GM12878 (cell line): ENCODE data around the gene REN. TPM values are rescaled to one million over a fixed set of nuclear protein-coding genes. Genes with fewer than 3 reads are reported as not detected.

Source experiments
- ATAC-seq: fragments of 200-7000 bp; cut with Tn5 transposase; 3 replicates; pipeline ENCODE4 v1.9.1; 2020; ENCODE audit warnings: mild to moderate bottlenecking, moderate library complexity
- BruUV-seq: library from RNA; stranded (reverse); fragments of 400-500 nt; replicated peaks from 2 replicates; lab custom pipeline; 2021; lab: Mats Ljungman, UMichigan
- CTCF ChIA-PET: fragments of 300-600 bp; sonication (Branson Sonifier 250); formaldehyde crosslinking; extraction: SDS; loops from one replicate; lab custom pipeline; 2021; ENCODE audit warnings: inconsistent platforms; lab: Yijun Ruan, JAX
- POLR2A ChIA-PET: fragments of 350-600 bp; formaldehyde crosslinking; extraction: SDS; loops from one replicate; lab custom pipeline; 2021; ENCODE audit warnings: inconsistent platforms; lab: Charles Lee
- RAD21 ChIA-PET: fragments of 300-600 bp; sonication (Branson Sonifier 250); formaldehyde crosslinking; loops from one replicate; lab custom pipeline; 2023; ENCODE audit warnings: antibody characterized with exemption; ENCODE audit not compliant: unreplicated experiment; lab: Charles Lee
- SMC1A ChIA-PET: fragments of 300-600 bp; sonication (Branson Sonifier 250); formaldehyde crosslinking; loops from one replicate; lab custom pipeline; 2023; ENCODE audit not compliant: unreplicated experiment, uncharacterized antibody; lab: Charles Lee
- DNase-seq: peaks from one replicate; pipeline ENCODE4 v3.0.0-alpha.2; 2011; ENCODE audit warnings: low read depth, low spot score
- FAIRE-seq: peaks from 3 replicates; lab custom pipeline; 2011; peaks lifted over from hg19 to GRCh38; lab: Jason Lieb, UNC
- H2AFZ ChIP-seq: 2 replicates; pipeline ENCODE4 v1.6.0; 2011; ENCODE audit warnings: low read depth, low read length, control low read depth; ENCODE audit not compliant: control insufficient read depth
- H3K27ac ChIP-seq: 2 replicates; pipeline ENCODE4 v1.5.1; 2011; ENCODE audit warnings: control low read depth; ENCODE audit not compliant: control insufficient read depth, insufficient read depth
- H3K27me3 ChIP-seq, 2 experiments: replicated peaks in 1 of 2; 2 replicates each; pipeline versions ENCODE4 v1.6.0 to v1.6.1; 2011; ENCODE audit warnings: low read length in 1 of 2; ENCODE audit not compliant: control insufficient read depth in 2 of 2, insufficient read depth in 2 of 2
- H3K36me3 ChIP-seq, 2 experiments: 2 replicates each; pipeline ENCODE4 v1.5.1; 2011; ENCODE audit warnings: low read length in 1 of 2; ENCODE audit not compliant: control insufficient read depth in 2 of 2, insufficient read depth in 2 of 2
- H3K4me1 ChIP-seq: 2 replicates; pipeline ENCODE4 v1.6.1; 2011; ENCODE audit warnings: mild to moderate bottlenecking, low read length, moderate library complexity, mixed read lengths; ENCODE audit not compliant: control insufficient read depth, insufficient read depth
- H3K4me2 ChIP-seq: 2 replicates; pipeline ENCODE4 v1.6.0; 2011; ENCODE audit warnings: control low read depth; ENCODE audit not compliant: control insufficient read depth, insufficient read depth
- H3K4me3 ChIP-seq: fragments of 200-600 bp; sonication (generic); 2 replicates; pipeline ENCODE4 v1.5.1; 2016
- H3K79me2 ChIP-seq: 2 replicates; pipeline ENCODE4 v1.6.0; 2011; ENCODE audit warnings: low read length; ENCODE audit not compliant: control insufficient read depth, insufficient read depth
- H3K9ac ChIP-seq: 2 replicates; pipeline ENCODE4 v1.8.0; 2011; ENCODE audit warnings: low read length, control low read depth, mixed read lengths; ENCODE audit not compliant: control insufficient read depth, insufficient read depth
- H3K9me3 ChIP-seq: replicated peaks from 3 replicates; pipeline ENCODE4 v1.5.1; 2011; ENCODE audit warnings: mild to moderate bottlenecking, low read length; ENCODE audit not compliant: control insufficient read depth, insufficient read depth
- H4K20me1 ChIP-seq: 2 replicates; pipeline ENCODE4 v1.6.0; 2011; ENCODE audit not compliant: control insufficient read depth, insufficient read depth
- DPF2 ChIP-seq: fragments of 450-650 bp; IDR thresholded peaks from 2 replicates; pipeline ENCODE4 v1.6.1; 2017; ENCODE audit warnings: mild to moderate bottlenecking
- EED ChIP-seq: sonication (generic); IDR thresholded peaks from 2 replicates; pipeline ENCODE4 v1.6.1; 2016; ENCODE audit warnings: antibody characterized with exemption, low read depth
- EGR1 ChIP-seq, 2 experiments: IDR thresholded peaks; 1 replicate in 1 of 2; 2 replicates in 1 of 2; pipeline ENCODE4 v1.6.1; 2011 to 2012; ENCODE audit warnings: low read depth in 2 of 2, low read length in 2 of 2, borderline replicate concordance in 1 of 2, mild to moderate bottlenecking in 1 of 2, moderate library complexity in 1 of 2
- GABPA ChIP-seq: IDR thresholded peaks from 2 replicates; pipeline ENCODE4 v1.6.1; 2014; ENCODE audit warnings: antibody characterized with exemption, low read depth, mild to moderate bottlenecking, inconsistent platforms
- IKZF1 ChIP-seq: fragments of 450-650 bp; conservative IDR thresholded peaks from 2 replicates; pipeline ENCODE4 v1.6.1; 2017; ENCODE audit warnings: antibody characterized with exemption, mild to moderate bottlenecking
- LARP7 ChIP-seq: fragments of 450-650 bp; IDR thresholded peaks from 2 replicates; pipeline ENCODE4 v1.6.1; 2017; ENCODE audit warnings: mild to moderate bottlenecking
- MXI1 ChIP-seq: fragments of 150-350 bp; IDR thresholded peaks from 2 replicates; pipeline ENCODE4 v1.6.1; 2011; ENCODE audit warnings: low read depth, mild to moderate bottlenecking, inconsistent platforms, low read length, improper control_type of control experiment
- REST ChIP-seq: IDR thresholded peaks from 2 replicates; pipeline ENCODE4 v1.6.1; 2012; ENCODE audit warnings: mild to moderate bottlenecking, low read depth, low read length
- RFX5 ChIP-seq: IDR thresholded peaks from 2 replicates; pipeline ENCODE4 v1.6.1; 2011; ENCODE audit warnings: low read depth, low read length, improper control_type of control experiment
- SIX5 ChIP-seq: IDR thresholded peaks from 2 replicates; pipeline ENCODE4 v1.6.1; 2011; ENCODE audit warnings: mild to moderate bottlenecking, low read depth, low read length, moderate library complexity; ENCODE audit not compliant: severe bottlenecking
- SREBF2 ChIP-seq: IDR thresholded peaks from 2 replicates; pipeline ENCODE4 v1.6.1; 2012; ENCODE audit warnings: mild to moderate bottlenecking, low read length
- SUZ12 ChIP-seq: fragments of 200-600 bp; sonication (generic); IDR thresholded peaks from one replicate; pipeline ENCODE4 v1.6.1; 2018; ENCODE audit warnings: antibody characterized with exemption, mild to moderate bottlenecking; ENCODE audit not compliant: unreplicated experiment
- WGBS: methylation state at CpG from one replicate; pipeline ENCODE4 v1.1.6; 2016; ENCODE audit warnings: low lambda C conversion rate; ENCODE audit not compliant: insufficient replicate concordance, insufficient coverage; ENCODE audit errors: missing lambda C conversion rate; 5-methylcytosine and 5-hydroxymethylcytosine counted together
- in situ Hi-C: fragments of 300-500 bp; cut with MboI; formaldehyde crosslinking; loops from 9 replicates; pipeline ENCODE4 v1.14.3; 2018; ENCODE audit warnings: mixed read lengths
- intact Hi-C: fragments of 100-400 bp; cut with micrococcal nuclease; formaldehyde crosslinking; loops from one replicate; pipeline ENCODE4 v1.14.2; 2022; ENCODE audit not compliant: unreplicated experiment
- polyA plus RNA-seq, 11 experiments: library from polyadenylated mRNA; depleted of rRNA in 4 of 11; unstranded in 6 of 11; stranded (reverse) in 5 of 11; fragments of >200 nt; fragmentation: Nextera tagmentation in 4 of 11; fragmentation: Illumina TruSeq in 1 of 11; extraction: Ambion mirVana in 4 of 11; extraction: Trizol in 1 of 11; gene quantifications; 1 replicate in 1 of 11; 2 replicates in 10 of 11; pipeline versions ENCODE4 v1.2.1 to v1.2.3, GENCODE V29; 2011 to 2016; ENCODE audit warnings: inconsistent platforms in 2 of 11, missing spikeins in 2 of 11, low read depth in 1 of 11
- total RNA-seq, 4 experiments: library from RNA; depleted of rRNA in 3 of 4; stranded (reverse); fragments of >200 nt in 3 of 4; fragmentation: Illumina TruSeq in 1 of 4; extraction: Trizol in 1 of 4; gene quantifications; 2 replicates each; pipeline versions ENCODE4 v1.2.1 to v1.2.3, GENCODE V29; 2013 to 2021

Gene REN
- total and polyA plus RNA-seq, 10 of the 15 experiments (the other 5 are each of a cell fraction or from before 2014, with no cell fraction given) = not detected

GRCh38 chr1:204151552-204152309 is 14.4 kb downstream of the REN start, which contains the start of gene ETNK2:
TSS of gene ETNK2 (minus strand) at chr1:204152044. CDS start at chr1:204151852, 192 bp downstream.
- SMC1A ChIA-PET = no interaction called here
- no peaks in the 10 kb centered on the region for H3K79me2 ChIP-seq
- BruUV-seq = no TSS peak
- RAD21 ChIA-PET = no interaction called here
- intact Hi-C loops = no loop called here
- H3K9ac ChIP-seq = no peak within 1 kb of the TSS
- peaks cover 3 to 5% of the 10 kb centered on the region in 2 experiments; a peak in 3 of 4 replicates for H3K27me3 ChIP-seq
- H2AFZ ChIP-seq = no peak within 1 kb of the TSS
- H3K9me3 ChIP-seq = no peaks in the 10 kb centered on the region
- no peaks in the 10 kb centered on the region for H4K20me1 ChIP-seq
- H3K27ac ChIP-seq = no peak within 1 kb of the TSS
- FAIRE-seq = no peak
- no peaks in the 10 kb centered on the region for H3K36me3 ChIP-seq
- DNase-seq = no peak
- POLR2A ChIA-PET = no interaction called here
- no peak; the same call in 1 of the 3 replicates for ATAC-seq
- TF ChIP-seq SIX5 (no peak), IKZF1 (peak; percentile 43), SUZ12 (peak; percentile 94), GABPA (no peak), MXI1 (no peak), EGR1 (IDR thresholded peaks at IDR 0.05; ENCODE audit: borderline replicate concordance in 1 of 2, low read depth in 2 of 2, low read length in 2 of 2) (0 out of 3 replicates have a peak, but pooled peaks of 1 of the 2 experiments have one; percentile 35), LARP7 (no peak), SREBF2 (no peak), RFX5 (no peak), REST (no peak), DPF2 (0 out of 2 replicates have a peak, but pooled peaks have one; percentile 25), EED (no peak)
- in situ Hi-C loops = no loop called here
- CTCF ChIA-PET = interaction anchor here (0.5 to 1.1 kb wide), 2 partner anchors 11 to 247 kb away, joined by 3 to 4 read pairs; no protein-coding TSS in a partner anchor
- H3K4me1 ChIP-seq = no peaks in the 10 kb centered on the region
- H3K4me2 ChIP-seq = no peak within 1 kb of the TSS
- H3K4me3 ChIP-seq = no peak within 1 kb of the TSS
- 6% methylated on average over 36 of the region's 94 CpGs for WGBS
